Inflammatory macrophage treated with lipopolysaccharide for 4 hours (primary cell): ENCODE data around the gene DCAF11.

Experiments
- DNase-seq: peaks from one replicate; pipeline ENCODE4 v3.0.0-alpha.2; 2020

The DCAF11 gene

GRCh38 chr14:24141097-24141880, 26.7 kb downstream of the DCAF11 start, which contains the start of gene EMC9:
Gene EMC9 (minus strand): TSS chr14:24141591. CDS start chr14:24141304, 287 bp downstream.
- DNase-seq: peak; percentile 100

DNA sequence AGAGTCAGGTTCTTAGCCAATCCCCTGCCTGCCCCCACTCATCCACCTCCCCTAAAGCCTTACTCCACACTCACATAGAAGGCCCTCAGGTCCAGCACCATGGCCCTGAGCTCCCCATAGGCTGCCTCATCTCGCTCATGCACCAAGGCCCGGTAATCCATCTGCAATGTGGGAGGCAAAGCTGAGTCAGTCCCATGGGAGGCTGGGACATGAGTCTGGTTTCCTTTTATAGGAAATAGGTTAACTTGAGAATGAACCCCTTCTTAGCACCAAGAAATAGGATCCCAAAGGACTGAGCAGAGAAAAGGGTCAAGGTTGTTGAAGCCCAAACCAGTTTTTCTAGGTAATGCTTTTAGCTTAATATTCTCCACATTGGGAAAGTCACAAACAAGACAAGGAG, 28.9 kb downstream of the DCAF11 start:
- DNase-seq: peak; percentile 12

DNA sequence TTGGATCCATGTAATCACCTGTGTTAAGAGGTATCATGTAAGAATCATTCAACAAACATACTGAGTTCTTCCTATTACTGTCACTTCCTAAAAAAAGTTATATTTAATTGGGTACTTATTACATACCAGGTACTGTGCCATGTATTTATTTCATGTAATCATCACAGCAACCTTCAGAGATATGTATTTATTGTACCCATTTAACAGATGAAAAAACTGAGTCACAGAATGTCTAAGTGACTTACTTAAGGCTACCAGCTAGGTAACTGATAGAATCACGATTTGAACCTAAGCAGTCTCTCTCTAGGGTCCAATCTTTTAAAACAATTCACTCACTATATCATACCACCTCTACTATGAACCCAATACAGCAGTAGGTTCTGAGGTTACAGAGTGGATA, 29.9 kb downstream of the DCAF11 start:
- DNase-seq: no peak

- no peak for DNase-seq
Measured at GRCh38 chr14:24145219-24145618, 30.6 kb downstream of the DCAF11 start.

GRCh38 chr14:24145690-24146452, 31.3 kb downstream of the DCAF11 start:
- DNase-seq: peak; percentile 87

GRCh38 chr14:24146453-24146977, 31.9 kb downstream of the DCAF11 start, which contains the start of gene PSME2:
Gene PSME2 (minus strand): TSS chr14:24146610. CDS start chr14:24146581, 29 bp downstream.
- peak; percentile 98 for DNase-seq

GRCh38 chr14:24146978-24147760, 32.6 kb downstream of the DCAF11 start, which contains the start of gene RNF31:
Gene RNF31 (plus strand): TSS chr14:24147498. CDS start chr14:24147699, 201 bp downstream.
- DNase-seq: peak; percentile 99

DNA sequence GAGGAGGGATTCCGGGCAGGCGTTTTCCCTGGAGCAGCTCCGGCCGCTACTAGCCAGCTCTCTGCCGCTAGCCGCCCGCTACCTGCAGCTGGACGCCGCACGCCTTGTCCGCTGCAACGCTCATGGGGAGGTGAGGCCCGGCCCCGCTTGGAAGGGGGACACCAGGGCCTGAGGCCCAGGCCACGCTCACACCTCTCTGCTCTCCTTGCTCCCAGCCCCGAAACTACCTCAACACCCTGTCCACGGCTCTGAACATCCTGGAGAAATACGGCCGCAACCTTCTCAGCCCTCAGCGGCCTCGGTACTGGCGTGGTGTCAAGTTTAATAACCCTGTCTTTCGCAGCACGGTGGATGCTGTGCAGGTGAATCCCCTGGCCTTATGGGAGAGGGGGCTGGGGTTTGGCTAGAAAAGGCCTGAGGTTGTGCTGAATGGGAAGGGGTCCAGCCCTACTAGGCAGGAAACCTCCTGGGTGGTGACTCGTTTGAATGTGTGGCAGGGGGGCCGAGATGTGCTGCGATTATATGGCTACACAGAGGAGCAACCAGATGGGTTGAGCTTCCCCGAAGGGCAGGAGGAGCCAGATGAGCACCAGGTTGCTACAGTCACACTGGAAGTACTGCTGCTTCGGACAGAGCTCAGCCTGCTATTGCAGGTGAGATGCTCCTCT, 33.3 kb downstream of the DCAF11 start:
- no peak for DNase-seq

DNA sequence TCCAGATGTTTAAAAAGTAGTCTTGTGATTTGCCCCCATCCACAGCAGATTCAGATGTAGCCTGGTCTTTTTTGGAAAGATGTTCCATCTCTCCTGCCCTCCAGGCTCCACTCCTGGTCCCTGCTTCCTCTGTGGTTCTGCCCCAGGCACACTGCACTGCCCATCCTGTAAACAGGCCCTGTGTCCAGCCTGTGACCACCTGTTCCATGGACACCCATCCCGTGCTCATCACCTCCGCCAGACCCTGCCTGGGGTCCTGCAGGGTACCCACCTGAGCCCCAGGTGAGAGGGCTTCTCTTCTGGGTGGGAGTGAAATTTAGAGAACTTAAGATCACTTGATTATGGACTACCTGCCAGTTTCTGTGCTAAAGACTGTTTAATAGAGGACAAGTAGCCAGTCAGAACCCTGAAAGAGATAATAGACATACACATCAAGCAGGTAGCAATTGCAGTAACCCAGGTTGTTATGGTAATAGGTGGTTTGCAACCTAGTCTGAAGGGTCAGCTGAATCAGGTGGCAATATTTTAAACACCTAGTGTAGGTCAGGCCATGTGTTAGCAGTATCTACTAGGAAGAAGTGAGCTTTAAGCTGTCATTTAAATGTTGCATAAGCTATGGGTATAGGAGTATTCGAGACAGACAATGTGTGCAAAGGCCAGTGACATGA, 34.9 kb downstream of the DCAF11 start:
- no peak for DNase-seq

- DNase-seq: no peak
Measured at GRCh38 chr14:24150061-24150460, 35.5 kb downstream of the DCAF11 start.

- no peak for DNase-seq
Measured at GRCh38 chr14:24150567-24150966, 36.0 kb downstream of the DCAF11 start.

GRCh38 chr14:24150993-24151392, 36.4 kb downstream of the DCAF11 start:
- no peak for DNase-seq

DNA sequence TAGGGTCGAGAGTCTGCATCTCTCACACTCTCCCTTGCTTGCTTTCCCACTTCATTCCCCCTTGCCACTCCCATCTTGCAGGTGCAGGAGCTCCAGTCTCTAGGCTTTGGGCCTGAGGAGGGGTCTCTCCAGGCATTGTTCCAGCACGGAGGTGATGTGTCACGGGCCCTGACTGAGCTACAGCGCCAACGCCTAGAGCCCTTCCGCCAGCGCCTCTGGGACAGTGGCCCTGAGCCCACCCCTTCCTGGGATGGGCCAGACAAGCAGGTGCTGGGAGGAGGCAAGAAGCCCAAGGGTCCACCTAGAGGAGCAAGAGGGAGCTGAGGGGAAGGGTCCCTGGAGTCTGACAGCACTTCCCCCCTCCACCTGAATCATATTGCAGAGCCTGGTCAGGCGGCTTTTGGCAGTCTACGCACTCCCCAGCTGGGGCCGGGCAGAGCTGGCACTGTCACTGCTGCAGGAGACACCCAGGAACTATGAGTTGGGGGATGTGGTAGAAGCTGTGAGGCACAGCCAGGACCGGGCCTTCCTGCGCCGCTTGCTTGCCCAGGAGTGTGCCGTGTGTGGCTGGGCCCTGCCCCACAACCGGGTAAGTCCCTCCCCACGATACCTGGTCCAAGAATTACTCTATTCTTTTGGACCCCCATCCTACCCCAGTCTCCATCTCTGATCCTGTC, 37.0 kb downstream of the DCAF11 start:
- no peak for DNase-seq

DNA sequence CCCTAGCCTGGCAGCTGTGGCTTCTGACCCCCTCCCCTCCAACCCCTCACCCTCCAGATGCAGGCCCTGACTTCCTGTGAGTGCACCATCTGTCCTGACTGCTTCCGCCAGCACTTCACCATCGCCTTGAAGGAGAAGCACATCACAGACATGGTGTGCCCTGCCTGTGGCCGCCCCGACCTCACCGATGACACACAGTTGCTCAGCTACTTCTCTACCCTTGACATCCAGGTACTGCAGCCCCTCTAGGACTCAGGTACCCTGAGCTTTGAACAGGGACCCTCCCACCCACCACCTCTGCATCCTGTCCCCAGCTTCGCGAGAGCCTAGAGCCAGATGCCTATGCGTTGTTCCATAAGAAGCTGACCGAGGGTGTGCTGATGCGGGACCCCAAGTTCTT, 40.5 kb downstream of the DCAF11 start:
- no peak for DNase-seq

GRCh38 chr14:24156840-24157239, 42.3 kb downstream of the DCAF11 start:
- DNase-seq: no peak

DNA sequence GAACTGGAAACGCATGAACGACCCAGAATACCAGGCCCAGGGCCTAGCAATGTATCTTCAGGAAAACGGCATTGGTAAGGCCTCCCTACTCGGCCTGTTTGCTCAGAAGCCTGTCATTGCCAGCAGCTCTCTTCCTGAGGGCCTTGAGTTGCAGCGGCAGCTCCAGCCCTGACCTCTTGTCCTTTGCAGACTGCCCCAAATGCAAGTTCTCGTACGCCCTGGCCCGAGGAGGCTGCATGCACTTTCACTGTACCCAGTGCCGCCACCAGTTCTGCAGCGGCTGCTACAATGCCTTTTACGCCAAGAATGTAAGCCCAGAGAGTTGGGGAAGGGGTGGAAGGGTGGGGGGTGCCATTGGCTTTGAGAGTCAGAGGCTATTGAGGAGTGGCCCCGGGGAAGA, 42.8 kb downstream of the DCAF11 start:
- no peak for DNase-seq

DNA sequence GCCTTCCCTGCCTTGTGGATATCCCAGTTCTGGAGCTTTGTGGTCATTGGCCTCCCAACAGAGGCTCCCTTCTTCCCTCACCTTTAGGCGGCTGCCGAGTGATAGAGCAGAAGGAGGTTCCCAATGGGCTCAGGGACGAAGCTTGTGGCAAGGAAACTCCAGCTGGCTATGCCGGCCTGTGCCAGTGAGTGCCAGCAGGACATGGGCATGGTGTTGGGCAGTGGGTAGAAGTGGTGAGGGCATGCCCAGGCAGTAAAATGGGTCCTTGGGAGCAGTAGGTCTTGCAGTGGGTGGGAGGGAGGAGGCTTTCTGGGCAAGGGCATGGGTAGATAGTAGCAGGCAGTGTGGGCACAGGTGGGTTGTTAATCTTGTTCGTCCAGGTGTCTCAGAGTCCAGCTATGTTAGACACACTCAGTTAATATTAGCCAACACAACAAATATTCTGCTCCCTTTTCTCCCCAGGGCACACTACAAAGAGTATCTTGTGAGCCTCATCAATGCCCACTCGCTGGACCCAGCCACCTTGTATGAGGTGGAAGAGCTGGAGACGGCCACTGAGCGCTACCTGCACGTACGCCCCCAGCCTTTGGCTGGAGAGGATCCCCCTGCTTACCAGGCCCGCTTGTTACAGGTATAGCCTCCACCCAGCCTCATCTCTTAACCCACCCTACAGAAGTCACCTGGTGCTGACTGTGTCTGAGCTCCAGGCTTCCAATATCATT, 45.4 kb downstream of the DCAF11 start:
- no peak for DNase-seq

GRCh38 chr14:24160499-24160849, 45.9 kb downstream of the DCAF11 start:
- DNase-seq: no peak

- peak; percentile 95 for DNase-seq
Measured at GRCh38 chr14:24160850-24161804, 46.5 kb downstream of the DCAF11 start, which contains the start of gene IRF9. Gene IRF9 (plus strand): TSS chr14:24161265. CDS start chr14:24162145, 880 bp downstream.
